Tibial nerve (tissue), 4 donors: Measurements from ENCODE around the gene PTGDS. TPM values are rescaled to one million over a fixed set of nuclear protein-coding genes. Genes with fewer than 3 reads are reported as not detected.

ENCODE experiments used
- DNase-seq, 2 donors: peaks; one replicate each; pipeline ENCODE4 v3.0.0-alpha.2; 2019; ENCODE audit warnings: low spot score in 2 of 2
- H3K27ac ChIP-seq, 4 donors: fragments of 200-600 bp; sonication (generic) in 3 of 4; one replicate each; pipeline ENCODE4 v1.5.1; 2017 to 2019; ENCODE audit warnings: mild to moderate bottlenecking in 1 of 4
- H3K27me3 ChIP-seq, 2 donors: fragments of 200-600 bp; sonication (generic) in 1 of 2; one replicate each; pipeline versions ENCODE4 v1.5.1 to v1.6.0; 2017 to 2019
- H3K36me3 ChIP-seq, 3 donors: fragments of 200-600 bp; sonication (generic); one replicate each; pipeline ENCODE4 v1.5.1; 2018 to 2019
- H3K4me1 ChIP-seq, 4 donors: fragments of 200-600 bp; sonication (generic) in 3 of 4; one replicate each; pipeline ENCODE4 v1.5.1; 2017 to 2019
- H3K4me3 ChIP-seq, 4 donors: fragments of 200-600 bp; sonication (generic) in 3 of 4; one replicate each; pipeline ENCODE4 v1.5.1; 2017 to 2019; ENCODE audit warnings: mild to moderate bottlenecking in 1 of 4, moderate library complexity in 1 of 4
- H3K9me3 ChIP-seq, 4 donors: fragments of 200-600 bp; sonication (generic) in 3 of 4; one replicate each; pipeline ENCODE4 v1.5.1; 2017 to 2019
- EP300 ChIP-seq, 2 donors: sonication (generic); formaldehyde crosslinking; IDR thresholded peaks; one replicate each; pipeline ENCODE4 v1.6.1; 2017; ENCODE audit warnings: antibody characterized with exemption in 2 of 2, mild to moderate bottlenecking in 1 of 2
- POLR2A ChIP-seq, 2 donors: fragments of 450-650 bp; IDR thresholded peaks; one replicate each; pipeline ENCODE4 v1.6.1; 2017; ENCODE audit warnings: antibody characterized with exemption in 2 of 2, mild to moderate bottlenecking in 2 of 2, moderate library complexity in 2 of 2
- WGBS, 2 donors: methylation state at CpG; one replicate each; pipeline ENCODE4 v1.1.5; 2018; 5-methylcytosine and 5-hydroxymethylcytosine counted together
- total RNA-seq, 4 donors: library from RNA; depleted of rRNA; stranded (reverse); fragments of >200 nt; gene quantifications; one replicate each; pipeline ENCODE4 v1.1.0, GENCODE V29; 2016
- TF ChIP-seq, protein P1 (sequence below), 5 experiments: fragments of 200-600 bp in 3 of 5; fragments of 450-650 bp in 2 of 5; sonication (generic) in 3 of 5; IDR thresholded peaks; one replicate each; pipeline ENCODE4 v1.5.1; 2016 to 2019; ENCODE audit warnings: antibody characterized with exemption in 5 of 5, mild to moderate bottlenecking in 3 of 5, moderate library complexity in 2 of 5

PTGDS gene
- total RNA-seq, 4 donors from 2014 or later: 1,059 to 8,972 (median 6,550) TPM

GRCh38 chr9:136997830-136998234 lies 20.5 kb downstream of the PTGDS start:
- H3K27ac ChIP-seq: peak overlapping the region in 3 of 4 donors; percentile 63 to 89 (median 76)
- no peaks in the 10 kb centered on the region for H3K27me3 ChIP-seq

DNA sequence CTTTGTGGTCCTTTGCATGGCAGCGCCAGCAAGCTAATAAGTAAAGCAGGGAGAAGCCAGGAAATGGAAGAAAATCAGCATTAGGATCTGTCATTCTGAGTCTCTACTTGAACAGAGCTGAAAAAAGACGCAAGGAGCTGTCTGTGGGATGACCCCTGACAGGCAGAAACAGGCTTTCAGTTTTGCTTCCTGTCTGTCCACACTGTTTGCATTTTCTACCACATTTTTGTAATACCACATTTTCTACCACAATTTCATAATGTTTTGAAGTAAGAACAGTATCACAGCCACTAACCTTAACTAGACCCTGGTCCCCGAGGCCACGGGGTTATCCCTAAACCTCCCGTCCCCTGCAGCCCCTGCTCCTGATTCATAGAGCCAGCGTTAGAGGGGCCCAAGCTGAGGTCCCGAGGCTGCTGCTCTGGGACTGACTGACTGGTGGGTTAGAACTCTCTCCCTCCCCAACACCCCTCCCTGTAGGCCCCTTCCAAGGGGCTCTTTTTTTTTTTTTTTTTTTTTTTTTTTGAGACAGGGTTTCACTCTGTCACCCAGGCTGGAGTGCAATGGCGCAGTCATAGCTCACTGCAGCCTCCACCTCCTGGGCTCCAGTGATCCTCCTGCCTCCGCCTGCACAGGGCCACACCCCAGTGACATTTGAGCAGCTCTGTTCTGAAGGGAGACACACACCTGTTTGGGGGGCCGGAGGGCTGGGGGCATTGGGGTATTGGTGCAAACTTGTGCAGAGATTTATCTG lies 23.1 kb downstream of the PTGDS start:
- TF ChIP-seq, protein P1, sequence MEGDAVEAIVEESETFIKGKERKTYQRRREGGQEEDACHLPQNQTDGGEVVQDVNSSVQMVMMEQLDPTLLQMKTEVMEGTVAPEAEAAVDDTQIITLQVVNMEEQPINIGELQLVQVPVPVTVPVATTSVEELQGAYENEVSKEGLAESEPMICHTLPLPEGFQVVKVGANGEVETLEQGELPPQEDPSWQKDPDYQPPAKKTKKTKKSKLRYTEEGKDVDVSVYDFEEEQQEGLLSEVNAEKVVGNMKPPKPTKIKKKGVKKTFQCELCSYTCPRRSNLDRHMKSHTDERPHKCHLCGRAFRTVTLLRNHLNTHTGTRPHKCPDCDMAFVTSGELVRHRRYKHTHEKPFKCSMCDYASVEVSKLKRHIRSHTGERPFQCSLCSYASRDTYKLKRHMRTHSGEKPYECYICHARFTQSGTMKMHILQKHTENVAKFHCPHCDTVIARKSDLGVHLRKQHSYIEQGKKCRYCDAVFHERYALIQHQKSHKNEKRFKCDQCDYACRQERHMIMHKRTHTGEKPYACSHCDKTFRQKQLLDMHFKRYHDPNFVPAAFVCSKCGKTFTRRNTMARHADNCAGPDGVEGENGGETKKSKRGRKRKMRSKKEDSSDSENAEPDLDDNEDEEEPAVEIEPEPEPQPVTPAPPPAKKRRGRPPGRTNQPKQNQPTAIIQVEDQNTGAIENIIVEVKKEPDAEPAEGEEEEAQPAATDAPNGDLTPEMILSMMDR (IDR thresholded peaks at IDR 0.05): no peak
- TF ChIP-seq EP300 (IDR thresholded peaks at IDR 0.05): no peak
- no peak for TF ChIP-seq POLR2A (IDR thresholded peaks at IDR 0.05)
- Histone ChIP-seq H3K9me3 (peaks cover 0 to 5% (median 0%) of the 10 kb centered on the region in 4 donors), H3K27me3 (no peaks in the 10 kb centered on the region), H3K36me3 (no peaks in the 10 kb centered on the region), H3K4me1 (peaks cover 0 to 43% (median 33%) of the 10 kb centered on the region in 4 donors), H3K4me3 (no peak overlapping the region), H3K27ac (peak overlapping the region in 3 of 4 donors; percentile 31 to 53 (median 44))
- DNase-seq: no peak
- 42 to 49% methylated on average over 10 of the region's 10 CpGs for WGBS, 2 donors

More at GRCh38 chr9:136997830-136998234, 20.5 kb downstream of the PTGDS start:
- Histone ChIP-seq H3K36me3 (peaks cover 0 to 15% (median 0%) of the 10 kb centered on the region in 3 donors), H3K4me3 (no peak overlapping the region), H3K9me3 (no peaks in the 10 kb centered on the region), H3K4me1 (peaks cover 0 to 68% (median 58%) of the 10 kb centered on the region in 4 donors)
- TF ChIP-seq EP300 (IDR thresholded peaks at IDR 0.05): no peak
- TF ChIP-seq, protein P1 (IDR thresholded peaks at IDR 0.05): no peak
- no peak for TF ChIP-seq POLR2A (IDR thresholded peaks at IDR 0.05)
- no peak for DNase-seq
- WGBS, 2 donors: 45 to 55% methylated on average over 18 of the region's 18 CpGs

- TF ChIP-seq POLR2A (IDR thresholded peaks at IDR 0.05): no peak
- TF ChIP-seq, protein P1 (IDR thresholded peaks at IDR 0.05): no peak
- no peak for TF ChIP-seq EP300 (IDR thresholded peaks at IDR 0.05)
- H3K27me3 ChIP-seq: no peaks in the 10 kb centered on the region
- peaks cover 0 to 5% (median 0%) of the 10 kb centered on the region in 4 donors for H3K9me3 ChIP-seq
- H3K4me1 ChIP-seq: peaks cover 0 to 39% (median 24%) of the 10 kb centered on the region in 4 donors
- no peak overlapping the region for H3K4me3 ChIP-seq
- peaks cover 0 to 7% (median 0%) of the 10 kb centered on the region in 3 donors for H3K36me3 ChIP-seq
- DNase-seq: no peak
- 88 to 91% methylated on average over 20 of the region's 20 CpGs for WGBS, 2 donors
- no peak overlapping the region for H3K27ac ChIP-seq
These were observed 24.7 kb downstream of the PTGDS start for GRCh38 chr9:137001857-137002645.

DNA sequence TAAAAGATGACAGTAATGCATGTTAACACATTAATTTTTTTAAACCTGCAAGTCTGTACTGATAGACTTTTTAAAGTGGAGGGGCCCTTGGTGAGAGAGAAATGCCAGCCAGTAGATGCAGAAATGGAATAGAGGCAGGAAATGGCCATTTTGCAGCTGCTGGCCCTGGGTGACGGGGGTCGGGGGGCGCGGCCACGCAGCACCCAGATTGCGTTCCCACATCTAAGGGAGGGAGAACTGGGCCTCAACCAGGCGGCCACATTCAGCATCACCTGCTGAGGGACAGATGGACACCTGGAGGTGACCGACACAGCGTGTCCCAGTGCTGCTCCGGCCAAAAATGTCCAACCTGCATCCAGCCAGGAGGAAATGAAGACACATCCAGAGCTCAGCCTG lies 25.3 kb downstream of the PTGDS start:
- Histone ChIP-seq H3K4me3 (no peak overlapping the region), H3K9me3 (peaks cover 0 to 5% (median 0%) of the 10 kb centered on the region in 4 donors), H3K4me1 (peaks cover 0 to 39% (median 19%) of the 10 kb centered on the region in 4 donors), H3K36me3 (peaks cover 0 to 13% (median 0%) of the 10 kb centered on the region in 3 donors), H3K27me3 (no peaks in the 10 kb centered on the region), H3K27ac (no peak overlapping the region)
- no peak for DNase-seq
- 87 to 88% methylated on average over 10 of the region's 10 CpGs for WGBS, 2 donors
- TF ChIP-seq POLR2A (IDR thresholded peaks at IDR 0.05) (no peak), EP300 (IDR thresholded peaks at IDR 0.05) (no peak)
- TF ChIP-seq, protein P1 (IDR thresholded peaks at IDR 0.05): no peak
